Keratinocyte (primary cell): ENCODE measurements around the gene METTL27. TPM values are rescaled to one million over a fixed set of nuclear protein-coding genes. Genes with fewer than 3 reads are reported as not detected.

Experiments used
- DNase-seq: peaks from one replicate; pipeline ENCODE4 v3.0.0-alpha.2; 2011; ENCODE audit warnings: low read depth, missing footprints, low spot score
- FAIRE-seq: peaks from 2 replicates; lab custom pipeline; 2011; peaks lifted over from hg19 to GRCh38; lab: Jason Lieb, UNC
- H2AFZ ChIP-seq: 2 replicates; pipeline ENCODE4 v1.6.0; 2012; ENCODE audit warnings: low read length, control low read depth, inconsistent platforms; ENCODE audit not compliant: control insufficient read depth
- H3K27ac ChIP-seq: 2 replicates; pipeline ENCODE4 v1.5.1; 2011; ENCODE audit warnings: low read length; ENCODE audit not compliant: control insufficient read depth, insufficient read depth
- H3K27me3 ChIP-seq: 3 replicates; pipeline ENCODE4 v1.6.0; 2011; ENCODE audit warnings: low read length; ENCODE audit not compliant: control insufficient read depth, insufficient read depth; ENCODE audit errors: extremely low read depth
- H3K36me3 ChIP-seq, 2 experiments: 2 replicates in 1 of 2; 3 replicates in 1 of 2; pipeline ENCODE4 v1.5.1; 2011; ENCODE audit warnings: low read length in 2 of 2, mild to moderate bottlenecking in 1 of 2; ENCODE audit not compliant: control insufficient read depth in 2 of 2, insufficient read depth in 2 of 2; ENCODE audit errors: extremely low read depth in 1 of 2
- H3K4me1 ChIP-seq: 3 replicates; pipeline ENCODE4 v1.5.1; 2011; ENCODE audit warnings: low read length; ENCODE audit not compliant: control insufficient read depth, insufficient read depth; ENCODE audit errors: extremely low read depth
- H3K4me2 ChIP-seq: 3 replicates; pipeline ENCODE4 v1.6.0; 2011; ENCODE audit warnings: low read depth, low read length; ENCODE audit not compliant: control insufficient read depth, insufficient read depth; ENCODE audit errors: extremely low read depth
- H3K4me3 ChIP-seq, 3 experiments: fragments of 200-600 bp in 1 of 3; sonication (generic) in 1 of 3; 2 replicates in 2 of 3; 3 replicates in 1 of 3; pipeline ENCODE4 v1.5.1; 2011 to 2016; ENCODE audit warnings: low read length in 3 of 3, mild to moderate bottlenecking in 3 of 3, control low read depth in 2 of 3, inconsistent platforms in 1 of 3, low read depth in 1 of 3, mixed read lengths in 1 of 3, mixed run types in 1 of 3, moderate library complexity in 1 of 3; ENCODE audit not compliant: control insufficient read depth in 2 of 3, insufficient read depth in 2 of 3; ENCODE audit errors: extremely low read depth in 1 of 3
- H3K79me2 ChIP-seq: 2 replicates; pipeline ENCODE4 v1.6.0; 2012; ENCODE audit warnings: low read length; ENCODE audit not compliant: control insufficient read depth, insufficient read depth
- H3K9ac ChIP-seq: 3 replicates; pipeline ENCODE4 v1.6.0; 2011; ENCODE audit warnings: low read length; ENCODE audit not compliant: control insufficient read depth, insufficient read depth; ENCODE audit errors: extremely low read depth
- H3K9me1 ChIP-seq: 3 replicates; pipeline ENCODE4 v1.6.0; 2011; ENCODE audit warnings: low read length; ENCODE audit not compliant: control insufficient read depth, insufficient read depth; ENCODE audit errors: extremely low read depth
- H3K9me3 ChIP-seq: 2 replicates; pipeline ENCODE4 v1.5.1; 2012; ENCODE audit warnings: low read depth, low read length; ENCODE audit not compliant: control insufficient read depth
- H4K20me1 ChIP-seq: 3 replicates; pipeline ENCODE4 v1.6.0; 2011; ENCODE audit warnings: low read length; ENCODE audit not compliant: control insufficient read depth, insufficient read depth; ENCODE audit errors: extremely low read depth
- CTCF ChIP-seq, 3 experiments: IDR thresholded peaks in 1 of 3; conservative IDR thresholded peaks in 1 of 3; optimal IDR thresholded peaks in 1 of 3; 2 replicates in 2 of 3; 3 replicates in 1 of 3; pipeline versions ENCODE3 to v1.5.1; 2011; ENCODE audit warnings: low read length in 3 of 3, mild to moderate bottlenecking in 3 of 3, moderate library complexity in 2 of 3, control low read depth in 1 of 3, inconsistent platforms in 1 of 3; ENCODE audit not compliant: insufficient read depth in 2 of 3; ENCODE audit errors: extremely low read depth in 1 of 3
- EZH2 ChIP-seq: IDR thresholded peaks from one replicate; pipeline ENCODE4 v1.6.1; 2012; ENCODE audit warnings: inconsistent platforms, mild to moderate bottlenecking, low read length, moderate library complexity
- dilution Hi-C: fragments of 300-500 bp; cut with MboI; formaldehyde crosslinking; loops from one replicate; pipeline ENCODE4 v1.7.0; 2020; ENCODE audit warnings: low sequenced_read_pairs; ENCODE audit not compliant: extremely low pct_ligation_motif_present
- polyA plus RNA-seq, 5 experiments: library from polyadenylated mRNA; depleted of rRNA in 3 of 5; stranded (reverse) in 3 of 5; stranded (forward) in 1 of 5; unstranded in 1 of 5; fragments of >200 nt; gene quantifications; 1 replicate in 1 of 5; 2 replicates in 3 of 5; 3 replicates in 1 of 5; pipeline versions ENCODE4 v1.2.1 to v1.2.3, GENCODE V29; 2011 to 2012; ENCODE audit warnings: missing spikeins in 2 of 5, low read depth in 1 of 5, low replicate concordance in 1 of 5

METTL27 gene
- polyA plus RNA-seq, 1 donor (not counting 4 experiments of a cell fraction or from before 2014, with no cell fraction given) = 0.90 TPM

GRCh38 chr7:73876361-73876760 lies 34.0 kb upstream of the METTL27 start:
- H3K4me2 ChIP-seq = no peak overlapping the region
- H3K9me1 ChIP-seq = no peaks in the 10 kb centered on the region
- H3K79me2 ChIP-seq = no peaks in the 10 kb centered on the region
- peaks cover 17% of the 10 kb centered on the region for H3K27me3 ChIP-seq
- no peak overlapping the region for H3K4me3 ChIP-seq
- H3K36me3 ChIP-seq = no peaks in the 10 kb centered on the region
- H3K27ac ChIP-seq = no peak overlapping the region
- H3K4me1 ChIP-seq = no peaks in the 10 kb centered on the region
- no peak overlapping the region for H3K9ac ChIP-seq
- no peaks in the 10 kb centered on the region for H4K20me1 ChIP-seq
- dilution Hi-C loops = no loop called here
- FAIRE-seq = no peak
- TF ChIP-seq EZH2 = no peak
- no peak overlapping the region for H2AFZ ChIP-seq
- no peak for DNase-seq
- no peaks in the 10 kb centered on the region for H3K9me3 ChIP-seq

GRCh38 chr7:73872056-73872908 lies 30.0 kb upstream of the METTL27 start:
- Histone ChIP-seq H3K4me2 (no peak overlapping the region), H3K9ac (no peak overlapping the region), H3K79me2 (no peaks in the 10 kb centered on the region), H3K9me1 (no peaks in the 10 kb centered on the region), H3K4me3 (no peak overlapping the region), H2AFZ (no peak overlapping the region), H3K27ac (no peak overlapping the region), H4K20me1 (no peaks in the 10 kb centered on the region), H3K4me1 (no peaks in the 10 kb centered on the region), H3K27me3 (no peaks in the 10 kb centered on the region), H3K36me3 (no peaks in the 10 kb centered on the region), H3K9me3 (no peaks in the 10 kb centered on the region)
- no peak for DNase-seq
- dilution Hi-C loops = loop anchor here (25.0 kb wide), 1 partner anchor 90 kb away; no protein-coding TSS in a partner anchor
- TF ChIP-seq CTCF (optimal IDR thresholded peaks at IDR 0.05 in 1 of 3, IDR thresholded peaks at IDR 0.05 in 1 of 3, conservative IDR thresholded peaks at IDR 0.05 in 1 of 3; ENCODE audit: extremely low read depth in 1 of 3, insufficient read depth in 2 of 3, low read length in 3 of 3) (no peak), EZH2 (no peak)
- FAIRE-seq = no peak
